SK-N-SH treated with all-trans-retinoic acid at 6 μM for 48 hours (cell line): Measurements from ENCODE around the gene IL22RA2.

Experiments used
- ARNTL ChIP-seq: fragments of 450-650 bp; formaldehyde crosslinking; IDR thresholded peaks from 2 replicates; pipeline ENCODE4 v1.5.0; 2020; ENCODE audit warnings: low read depth, mild to moderate bottlenecking, moderate library complexity, borderline replicate concordance
- CSRNP3 ChIP-seq: fragments of 250-450 bp; sonication (Bioruptor Pico); IDR thresholded peaks from 2 replicates; pipeline ENCODE4 v1.5.1; 2021; ENCODE audit warnings: mild to moderate bottlenecking, moderate library complexity
- ESRRG ChIP-seq: fragments of 250-450 bp; sonication (Bioruptor Pico); IDR thresholded peaks from 2 replicates; pipeline ENCODE4 v1.6.1; 2021; ENCODE audit warnings: mild to moderate bottlenecking
- PATZ1 ChIP-seq: fragments of 250-450 bp; sonication (Bioruptor Pico); IDR thresholded peaks from 2 replicates; pipeline ENCODE4 v1.8.0; 2020; ENCODE audit warnings: mild to moderate bottlenecking, moderate library complexity, borderline replicate concordance
- SNAI2 ChIP-seq: fragments of 250-450 bp; sonication (Bioruptor Pico); IDR thresholded peaks from 2 replicates; pipeline ENCODE4 v1.5.0; 2020; ENCODE audit warnings: mild to moderate bottlenecking, moderate library complexity
- TCF4 ChIP-seq: fragments of 250-450 bp; sonication (Bioruptor Pico); IDR thresholded peaks from 2 replicates; pipeline ENCODE4 v1.8.0; 2021; ENCODE audit warnings: mild to moderate bottlenecking, moderate library complexity, borderline replicate concordance
- ZFP3 ChIP-seq: fragments of 250-450 bp; sonication (Bioruptor Pico); IDR thresholded peaks from 2 replicates; pipeline ENCODE4 v1.5.0; 2020; ENCODE audit warnings: mild to moderate bottlenecking, moderate library complexity
- ZFP30 ChIP-seq: fragments of 450-650 bp; formaldehyde crosslinking; IDR thresholded peaks from 2 replicates; pipeline ENCODE4 v1.5.0; 2022; ENCODE audit warnings: mild to moderate bottlenecking, moderate library complexity
- ZNF70 ChIP-seq: fragments of 450-650 bp; formaldehyde crosslinking; IDR thresholded peaks from 2 replicates; pipeline ENCODE4 v1.5.0; 2020; ENCODE audit warnings: mild to moderate bottlenecking, moderate library complexity
- ZNF8 ChIP-seq: fragments of 450-650 bp; formaldehyde crosslinking; IDR thresholded peaks from 2 replicates; pipeline ENCODE4 v1.5.0; 2020; ENCODE audit warnings: mild to moderate bottlenecking, moderate library complexity

- TF ChIP-seq ESRRG (CRISPR knock-in tag) (no peak), TCF4 (CRISPR knock-in tag) (no peak), PATZ1 (CRISPR knock-in tag) (no peak), CSRNP3 (CRISPR knock-in tag) (no peak), SNAI2 (CRISPR knock-in tag) (no peak), ZNF8 (CRISPR knock-in tag) (no peak), ZFP3 (CRISPR knock-in tag) (no peak), ARNTL (no peak), ZFP30 (CRISPR knock-in tag) (no peak), ZNF70 (no peak)
Observed at GRCh38 chr6:137104926-137105325, 68.5 kb downstream of the IL22RA2 start.
